ENCODE measurements around the gene FAM186B.

- TF ChIP-seq CTCF (IDR thresholded peaks at IDR 0.05 in 8 of 11, conservative IDR thresholded peaks at IDR 0.05 in 3 of 11) = no peak
- TF ChIP-seq POLR2A (IDR thresholded peaks at IDR 0.05) = no peak
Measured at GRCh38 chr12:49649892-49650291, 44.5 kb upstream of the FAM186B start.
